Mesothelial cell of epicardium (in vitro differentiated cells): Measurements from ENCODE around the gene SYT14. TPM values are rescaled to one million over a fixed set of nuclear protein-coding genes. Genes with fewer than 3 reads are reported as not detected.
A peak's percentile ranks its signal among the peaks of the same experiment; 100 is the strongest.

ENCODE experiments used
- DNase-seq, 2 experiments: peaks; one replicate each; pipeline ENCODE4 v3.0.0; 2021; ENCODE audit warnings: low spot score in 2 of 2; ENCODE audit not compliant: unreplicated experiment in 2 of 2
- H3K27ac Mint-ChIP-seq: 2 replicates; pipeline ENCODE4 v1.8.0; 2021; ENCODE audit warnings: mixed read lengths
- H3K27me3 Mint-ChIP-seq: 2 replicates; pipeline ENCODE4 v1.8.0; 2021; ENCODE audit warnings: low read depth, mixed read lengths
- H3K36me3 Mint-ChIP-seq: 2 replicates; pipeline ENCODE4 v1.8.0; 2021; ENCODE audit warnings: mixed read lengths
- H3K4me1 Mint-ChIP-seq: 2 replicates; pipeline ENCODE4 v1.8.0; 2021; ENCODE audit warnings: mixed read lengths
- H3K4me3 Mint-ChIP-seq: 2 replicates; pipeline ENCODE4 v1.8.0; 2021; ENCODE audit warnings: mild to moderate bottlenecking, moderate library complexity, mixed read lengths
- H3K9me3 Mint-ChIP-seq: 2 replicates; pipeline ENCODE4 v1.8.0; 2021; ENCODE audit warnings: mixed read lengths
- total RNA-seq: library from RNA; stranded (reverse); gene quantifications from 3 replicates; pipeline ENCODE4 v1.2.1, GENCODE V29; 2021
- TF ChIP-seq, protein P1 (sequence below): fragments of 200-600 bp; sonication (generic); IDR thresholded peaks from one replicate; pipeline ENCODE4 v1.5.0; 2021; ENCODE audit warnings: antibody characterized with exemption; ENCODE audit not compliant: unreplicated experiment

Gene SYT14
- total RNA-seq, 1 donor from 2014 or later = 1.1 TPM

DNA sequence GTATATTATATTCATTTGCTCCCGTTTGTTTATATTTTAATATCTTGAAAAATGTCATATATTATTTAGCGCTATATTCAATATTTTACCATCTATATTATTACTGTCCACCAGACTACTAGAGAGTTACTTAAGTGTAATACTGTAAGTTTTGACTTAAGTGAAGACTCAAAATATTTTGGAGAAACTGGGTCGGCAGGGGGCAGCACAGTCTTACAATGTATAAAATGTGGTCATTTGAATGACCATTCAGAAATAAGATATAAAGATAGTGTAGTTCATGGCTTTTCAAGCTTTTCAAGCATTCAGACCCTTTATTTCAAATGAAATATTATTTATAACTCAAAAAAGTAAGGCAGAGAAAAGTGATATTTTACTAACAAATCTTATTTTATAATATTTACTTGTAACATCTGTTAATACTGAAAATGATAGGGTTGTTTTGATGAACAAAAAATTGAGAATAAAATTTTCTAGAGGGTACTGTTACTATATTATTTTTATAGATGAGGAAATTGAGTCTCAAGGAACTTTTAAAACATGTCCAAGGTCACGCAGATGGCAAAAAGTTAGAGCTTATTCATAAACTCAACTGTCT lies 205.5 kb downstream of the SYT14 start:
- no peak overlapping the region for H3K27ac Mint-ChIP-seq
- peaks cover 2% of the 10 kb centered on the region for H3K36me3 Mint-ChIP-seq
- peaks cover 6% of the 10 kb centered on the region for H3K27me3 Mint-ChIP-seq
- TF ChIP-seq, protein P1, sequence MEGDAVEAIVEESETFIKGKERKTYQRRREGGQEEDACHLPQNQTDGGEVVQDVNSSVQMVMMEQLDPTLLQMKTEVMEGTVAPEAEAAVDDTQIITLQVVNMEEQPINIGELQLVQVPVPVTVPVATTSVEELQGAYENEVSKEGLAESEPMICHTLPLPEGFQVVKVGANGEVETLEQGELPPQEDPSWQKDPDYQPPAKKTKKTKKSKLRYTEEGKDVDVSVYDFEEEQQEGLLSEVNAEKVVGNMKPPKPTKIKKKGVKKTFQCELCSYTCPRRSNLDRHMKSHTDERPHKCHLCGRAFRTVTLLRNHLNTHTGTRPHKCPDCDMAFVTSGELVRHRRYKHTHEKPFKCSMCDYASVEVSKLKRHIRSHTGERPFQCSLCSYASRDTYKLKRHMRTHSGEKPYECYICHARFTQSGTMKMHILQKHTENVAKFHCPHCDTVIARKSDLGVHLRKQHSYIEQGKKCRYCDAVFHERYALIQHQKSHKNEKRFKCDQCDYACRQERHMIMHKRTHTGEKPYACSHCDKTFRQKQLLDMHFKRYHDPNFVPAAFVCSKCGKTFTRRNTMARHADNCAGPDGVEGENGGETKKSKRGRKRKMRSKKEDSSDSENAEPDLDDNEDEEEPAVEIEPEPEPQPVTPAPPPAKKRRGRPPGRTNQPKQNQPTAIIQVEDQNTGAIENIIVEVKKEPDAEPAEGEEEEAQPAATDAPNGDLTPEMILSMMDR = peak; percentile 83
- peaks cover 17% of the 10 kb centered on the region for H3K9me3 Mint-ChIP-seq
- DNase-seq = peak; percentile 48 to 81
- no peak overlapping the region for H3K4me3 Mint-ChIP-seq
- H3K4me1 Mint-ChIP-seq = peaks cover 9% of the 10 kb centered on the region

DNA sequence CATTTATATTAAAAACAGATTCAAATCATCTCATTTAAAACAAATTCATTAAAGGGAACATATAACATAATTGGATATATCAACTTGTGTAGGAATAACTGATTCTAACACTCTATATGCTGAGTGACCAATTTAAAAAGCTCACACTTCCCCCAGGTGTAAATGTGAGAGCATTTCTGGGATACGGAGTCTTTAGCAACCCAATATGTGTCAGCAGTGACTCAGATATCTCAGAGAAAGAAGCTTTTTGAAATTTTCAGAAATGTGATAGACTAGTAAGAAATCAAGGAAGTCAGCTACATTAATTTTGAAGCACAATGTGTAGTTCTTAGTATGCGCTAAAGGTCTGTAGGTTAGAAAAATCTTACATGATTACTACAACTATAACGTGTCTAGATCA lies 206.7 kb downstream of the SYT14 start:
- no peak overlapping the region for H3K4me3 Mint-ChIP-seq
- TF ChIP-seq, protein P1 = no peak
- H3K36me3 Mint-ChIP-seq = peaks cover 2% of the 10 kb centered on the region
- peaks cover 17% of the 10 kb centered on the region for H3K9me3 Mint-ChIP-seq
- H3K27ac Mint-ChIP-seq = no peak overlapping the region
- peaks cover 6% of the 10 kb centered on the region for H3K27me3 Mint-ChIP-seq
- no peak for DNase-seq
- H3K4me1 Mint-ChIP-seq = peaks cover 9% of the 10 kb centered on the region

DNA sequence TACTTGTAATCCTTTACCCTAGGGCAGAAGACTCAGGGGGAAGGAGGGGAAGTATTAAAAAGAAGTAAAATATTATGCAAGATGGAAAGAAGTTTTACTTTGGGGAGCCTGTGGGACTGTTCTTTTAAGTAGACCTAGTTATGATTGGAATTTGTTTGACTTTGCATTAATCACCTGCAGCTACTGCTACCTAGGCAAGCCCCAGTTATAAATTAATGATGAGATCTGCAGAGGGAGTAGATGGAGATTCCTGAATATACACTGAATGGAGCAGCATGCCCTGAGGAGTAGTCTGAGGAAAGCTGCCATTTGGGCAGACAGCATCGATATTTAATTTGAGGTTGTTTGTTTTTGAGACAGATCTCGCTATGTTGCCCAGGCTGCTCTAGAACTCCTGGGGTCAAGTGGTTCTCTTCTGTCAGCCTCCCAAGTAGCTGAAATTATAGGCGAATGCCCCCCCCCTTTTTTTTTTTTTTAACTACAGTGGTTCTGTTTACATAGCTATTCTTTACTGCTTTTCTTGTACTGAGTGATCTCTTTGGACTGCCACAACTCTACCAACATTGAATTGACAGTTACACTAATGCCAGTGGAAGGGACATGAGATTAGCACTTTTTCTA lies 213.1 kb downstream of the SYT14 start:
- DNase-seq = no peak
- Mint-ChIP-seq H3K27me3 (no peaks in the 10 kb centered on the region), H3K4me3 (no peak overlapping the region), H3K27ac (peak overlapping the region; percentile 60), H3K36me3 (no peaks in the 10 kb centered on the region), H3K4me1 (peaks cover 10% of the 10 kb centered on the region), H3K9me3 (no peaks in the 10 kb centered on the region)
- TF ChIP-seq, protein P1 = no peak

DNA sequence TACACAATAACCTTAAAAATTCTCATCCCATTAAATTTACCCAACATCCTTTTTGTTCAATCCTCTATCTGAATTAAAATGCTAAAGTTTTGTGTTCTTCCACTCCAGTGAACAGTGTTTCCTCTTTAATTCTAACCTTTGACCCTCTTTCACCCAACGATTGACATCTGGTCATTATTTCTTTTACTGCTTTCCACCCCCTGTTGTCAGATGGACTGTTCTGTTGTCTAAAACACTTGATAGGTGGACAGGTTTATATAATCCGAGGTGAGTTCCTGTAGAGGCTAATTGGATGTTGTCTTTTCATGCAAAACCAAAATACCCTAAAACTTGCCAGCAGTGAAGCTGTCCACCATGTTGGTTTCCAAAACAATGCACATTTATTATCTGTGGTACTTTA lies 221.2 kb downstream of the SYT14 start:
- Mint-ChIP-seq H3K9me3 (no peaks in the 10 kb centered on the region), H3K27me3 (no peaks in the 10 kb centered on the region), H3K4me1 (no peaks in the 10 kb centered on the region), H3K4me3 (no peak overlapping the region), H3K36me3 (no peaks in the 10 kb centered on the region), H3K27ac (no peak overlapping the region)
- no peak for DNase-seq
- TF ChIP-seq, protein P1 = no peak

DNA sequence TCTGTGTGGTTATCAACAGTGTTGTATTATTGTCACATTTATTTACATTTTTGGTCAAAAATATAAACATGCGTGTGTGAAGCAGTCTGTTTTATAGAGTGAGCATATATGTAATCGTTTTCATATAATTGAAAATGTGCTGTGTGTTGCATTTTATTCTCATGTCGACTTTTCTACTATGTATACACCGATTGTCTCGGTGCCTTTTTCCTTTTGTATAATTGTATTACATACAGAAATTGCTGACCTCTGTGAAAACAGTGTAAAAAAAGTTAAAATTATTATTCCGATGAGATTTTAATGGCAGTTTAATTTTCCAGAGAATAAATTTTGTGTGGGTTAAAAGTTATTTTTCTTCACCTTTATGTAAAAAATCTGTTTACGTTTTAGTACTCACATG lies 232.2 kb downstream of the SYT14 start:
- Mint-ChIP-seq H3K4me1 (peaks cover 11% of the 10 kb centered on the region), H3K27ac (no peak overlapping the region), H3K4me3 (no peak overlapping the region), H3K9me3 (peaks cover 4% of the 10 kb centered on the region), H3K27me3 (no peaks in the 10 kb centered on the region), H3K36me3 (no peaks in the 10 kb centered on the region)
- DNase-seq = no peak
- TF ChIP-seq, protein P1 = no peak
